GM10847 (cell line): ENCODE data around the gene CAPN9.

ENCODE experiments used
- POLR2A ChIP-seq: IDR thresholded peaks from 2 replicates; pipeline ENCODE4 v1.6.1; 2011; ENCODE audit not compliant: insufficient read length; ENCODE audit errors: extremely low read depth

The CAPN9 gene

GRCh38 chr1:230747127-230747730 is at the start of gene CAPN9:
Gene CAPN9 (plus strand): TSS chr1:230747388. CDS start chr1:230747497, 109 bp downstream.
- TF ChIP-seq POLR2A, result no peak

GRCh38 chr1:230698130-230698529 is 49.1 kb upstream of the CAPN9 start:
- TF ChIP-seq POLR2A, result no peak

- TF ChIP-seq POLR2A, result no peak
These were observed 47.5 kb upstream of the CAPN9 start for GRCh38 chr1:230699716-230700115.

GRCh38 chr1:230700132-230700531 is 47.1 kb upstream of the CAPN9 start:
- no peak for TF ChIP-seq POLR2A

- no peak for TF ChIP-seq POLR2A
These were observed 45.8 kb upstream of the CAPN9 start for GRCh38 chr1:230701434-230701833.

GRCh38 chr1:230701895-230702768 is 45.1 kb upstream of the CAPN9 start:
- no peak for TF ChIP-seq POLR2A

- no peak for TF ChIP-seq POLR2A
These were observed 44.1 kb upstream of the CAPN9 start for GRCh38 chr1:230702934-230703678.

GRCh38 chr1:230703679-230704385 is 43.4 kb upstream of the CAPN9 start:
- TF ChIP-seq POLR2A, result no peak

GRCh38 chr1:230704830-230705229 is 42.4 kb upstream of the CAPN9 start:
- TF ChIP-seq POLR2A, result no peak

- TF ChIP-seq POLR2A, result no peak
These were observed 41.7 kb upstream of the CAPN9 start for GRCh38 chr1:230705289-230706019.

- TF ChIP-seq POLR2A, result no peak
These were observed 41.0 kb upstream of the CAPN9 start for GRCh38 chr1:230706020-230706699.

- no peak for TF ChIP-seq POLR2A
These were observed 40.1 kb upstream of the CAPN9 start for GRCh38 chr1:230706887-230707731.
